Mammary epithelial cell (primary cell): ENCODE measurements around the gene SLC35B2.

ENCODE experiments used
- CTCF ChIP-seq, 2 donors: IDR thresholded peaks in 1 of 2; conservative IDR thresholded peaks in 1 of 2; 2 replicates each; pipeline ENCODE4 v1.5.1; 2011 to 2012; ENCODE audit warnings: inconsistent platforms in 2 of 2, low read length in 2 of 2, mild to moderate bottlenecking in 2 of 2, control low read depth in 1 of 2, low read depth in 1 of 2; ENCODE audit not compliant: insufficient read depth in 1 of 2; ENCODE audit errors: extremely low read depth in 1 of 2
- EZH2 ChIP-seq: IDR thresholded peaks from 2 replicates; pipeline ENCODE4 v1.6.1; 2012; ENCODE audit warnings: low read length, inconsistent platforms, borderline replicate concordance

- TF ChIP-seq CTCF (conservative IDR thresholded peaks at IDR 0.05 in 1 of 2, IDR thresholded peaks at IDR 0.05 in 1 of 2; ENCODE audit: extremely low read depth in 1 of 2, insufficient read depth in 1 of 2, low read depth in 1 of 2, low read length in 2 of 2) (no peak), EZH2 (no peak)
Measured at GRCh38 chr6:44230034-44230675, 27.2 kb downstream of the SLC35B2 start.
